RWPE1 (cell line): ENCODE results near the gene SRSF11.
A peak's percentile ranks its signal among the peaks of the same experiment; 100 is the strongest.

Experiments
- CTCF ChIA-PET: fragments of 350-600 bp; sonication (Branson Sonifier 250); formaldehyde crosslinking; extraction: SDS; loops from one replicate; lab custom pipeline; 2021; lab: Yijun Ruan, JAX
- POLR2A ChIA-PET: fragments of 400-600 bp; formaldehyde crosslinking; extraction: SDS; loops from one replicate; lab custom pipeline; 2020; ENCODE audit warnings: antibody characterized with exemption; ENCODE audit not compliant: low non-redundant PET; lab: Yijun Ruan, JAX
- DNase-seq: peaks from one replicate; pipeline ENCODE4 v3.0.0; 2012; ENCODE audit warnings: low spot score
- H3K27ac ChIP-seq: fragments of 450-650 bp; 2 replicates; pipeline ENCODE4 v1.5.1; 2017
- CTCF ChIP-seq: fragments of 450-650 bp; conservative IDR thresholded peaks from 2 replicates; pipeline ENCODE4 v1.5.1; 2017; ENCODE audit warnings: low read depth, mild to moderate bottlenecking

Gene SRSF11

GRCh38 chr1:70220015-70220414, 1.2 kb upstream of the SRSF11 start:
- no peak for DNase-seq
- H3K27ac ChIP-seq: no peak overlapping the region

GRCh38 chr1:70220517-70221237, 503 bp upstream of the SRSF11 start:
- POLR2A ChIA-PET: no interaction called here
- no peak for TF ChIP-seq CTCF
- CTCF ChIA-PET: interaction anchor here (0.6 kb wide), 1 partner anchor 11 kb away, joined by 4 read pairs; no protein-coding TSS in a partner anchor
- no peak for DNase-seq
- peak overlapping the region; percentile 99 for H3K27ac ChIP-seq

More at GRCh38 chr1:70220015-70220414, 1.2 kb upstream of the SRSF11 start:
- CTCF ChIA-PET: interaction anchor here (0.5 to 0.6 kb wide), 2 partner anchors 10 to 308 kb away, joined by 3 to 4 read pairs; no protein-coding TSS in a partner anchor
- no peak for TF ChIP-seq CTCF
- POLR2A ChIA-PET: no interaction called here

GRCh38 chr1:70222716-70223235, 1.6 kb downstream of the SRSF11 start:
- H3K27ac ChIP-seq: no peak overlapping the region
- no peak for DNase-seq
- CTCF ChIA-PET: interaction anchor here (0.7 kb wide), 1 partner anchor 159 kb away, joined by 3 read pairs; no protein-coding TSS in a partner anchor
- no peak for TF ChIP-seq CTCF
- POLR2A ChIA-PET: no interaction called here

- ChIA-PET CTCF (no interaction called here), POLR2A (no interaction called here)
- TF ChIP-seq CTCF: no peak
- H3K27ac ChIP-seq: no peak overlapping the region
- no peak for DNase-seq
These were observed 3.8 kb downstream of the SRSF11 start for GRCh38 chr1:70224954-70225353.

- POLR2A ChIA-PET: no interaction called here
These were observed 6.3 kb downstream of the SRSF11 start for GRCh38 chr1:70227439-70227838.

GRCh38 chr1:70228670-70229069, 7.5 kb downstream of the SRSF11 start:
- TF ChIP-seq CTCF: no peak
- POLR2A ChIA-PET: no interaction called here
- DNase-seq: no peak
- CTCF ChIA-PET: interaction anchor here (0.6 kb wide), 1 partner anchor 86 kb away, joined by 3 read pairs; no protein-coding TSS in a partner anchor
- H3K27ac ChIP-seq: no peak overlapping the region

More at GRCh38 chr1:70227439-70227838, 6.3 kb downstream of the SRSF11 start:
- H3K27ac ChIP-seq: no peak overlapping the region
- no peak for TF ChIP-seq CTCF
- no peak for DNase-seq
- CTCF ChIA-PET: no interaction called here
